Thymus (tissue), 11 donors: Measurements from ENCODE around the gene CERS2. TPM values are rescaled to one million over a fixed set of nuclear protein-coding genes. Genes with fewer than 3 reads are reported as not detected.
"Not testable (repeated sequence)": the region's sequence is repeated elsewhere in the genome, so short reads cannot be mapped to it uniquely, and the experiment has no call there.

ENCODE experiments used
- DNase-seq, 9 donors: peaks; one replicate each; pipeline ENCODE4 v3.0.0-alpha.2; 2013; ENCODE audit warnings: low spot score in 9 of 9, low read depth in 6 of 9, missing footprints in 1 of 9
- H3K27ac ChIP-seq, 2 donors: one replicate each; pipeline ENCODE4 v1.5.1; 2013; ENCODE audit warnings: control low read depth in 1 of 2, low read depth in 1 of 2, low read length in 1 of 2, mild to moderate bottlenecking in 1 of 2, moderate library complexity in 1 of 2
- H3K27me3 ChIP-seq, 2 donors: one replicate each; pipeline ENCODE4 v1.5.1; 2013; ENCODE audit warnings: low read length in 1 of 2; ENCODE audit not compliant: control insufficient read depth in 2 of 2, insufficient read depth in 1 of 2
- H3K36me3 ChIP-seq, 2 donors: one replicate each; pipeline ENCODE4 v1.5.1; 2013; ENCODE audit warnings: low read length in 1 of 2, mild to moderate bottlenecking in 1 of 2, moderate library complexity in 1 of 2; ENCODE audit not compliant: control insufficient read depth in 2 of 2, insufficient read depth in 2 of 2
- H3K4me1 ChIP-seq, 2 donors: one replicate each; pipeline ENCODE4 v1.5.1; 2013; ENCODE audit warnings: low read length in 2 of 2; ENCODE audit not compliant: control insufficient read depth in 2 of 2, insufficient read depth in 2 of 2
- H3K4me3 ChIP-seq, 2 donors: one replicate each; pipeline ENCODE4 v1.5.1; 2013; ENCODE audit warnings: low read length in 2 of 2, control low read depth in 1 of 2, mild to moderate bottlenecking in 1 of 2
- H3K9me3 ChIP-seq, 2 donors: one replicate each; pipeline ENCODE4 v1.5.1; 2013; ENCODE audit warnings: low read length in 1 of 2, mild to moderate bottlenecking in 1 of 2; ENCODE audit not compliant: control insufficient read depth in 2 of 2, insufficient read depth in 1 of 2
- WGBS: extraction: QIAGEN DNeasy Blood & Tissue Kit; methylation state at CpG from one replicate; pipeline ENCODE4 v1.1.7; 2013; 5-methylcytosine and 5-hydroxymethylcytosine counted together
- polyA plus RNA-seq: library from polyadenylated mRNA; stranded (reverse); fragments of 200-250 nt; gene quantifications from one replicate; pipeline ENCODE4 v1.2.3, GENCODE V29; 2013
- total RNA-seq: library from RNA; stranded (reverse); fragments of 120-200 nt; gene quantifications from one replicate; pipeline ENCODE4 v1.2.4, GENCODE V29; 2013
- donor health status: healthy.

Gene CERS2
- total and polyA plus RNA-seq, 2 donors, result 55.6 to 76.3 TPM

- H3K9me3 ChIP-seq, result no peaks in the 10 kb centered on the region
Measured at GRCh38 chr1:150954708-150955107, 19.9 kb downstream of the CERS2 start.

GRCh38 chr1:150944856-150945255 lies 29.8 kb downstream of the CERS2 start:
- 97% methylated on average over 5 of the region's 5 CpGs for WGBS

More at GRCh38 chr1:150954708-150955107, 19.9 kb downstream of the CERS2 start:
- H3K4me1 ChIP-seq, result no peaks in the 10 kb centered on the region
- no peak for DNase-seq
- H3K36me3 ChIP-seq, result peaks cover 49 to 78% of the 10 kb centered on the region in 2 donors
- no peak overlapping the region for H3K27ac ChIP-seq
- 97% methylated on average over 3 of the region's 3 CpGs for WGBS
- H3K27me3 ChIP-seq, result no peaks in the 10 kb centered on the region
- no peak overlapping the region for H3K4me3 ChIP-seq

GRCh38 chr1:150931773-150932172 lies 42.9 kb downstream of the CERS2 start:
- Histone ChIP-seq H3K4me1 (peaks cover 0 to 4% of the 10 kb centered on the region in 2 donors), H3K27ac (no peak overlapping the region), H3K4me3 (no peak overlapping the region), H3K9me3 (peaks cover 1 to 14% of the 10 kb centered on the region in 2 donors), H3K27me3 (no peaks in the 10 kb centered on the region), H3K36me3 (peaks cover 30 to 66% of the 10 kb centered on the region in 2 donors)
- DNase-seq, result peak in 3 of 9 donors; percentile 6 to 35 (median 10)
- 99% methylated on average over 1 of the region's 1 CpG for WGBS

More at GRCh38 chr1:150944856-150945255, 29.8 kb downstream of the CERS2 start:
- no peak for DNase-seq
- H3K27me3 ChIP-seq, result no peaks in the 10 kb centered on the region
- H3K36me3 ChIP-seq, result peaks cover 52 to 91% of the 10 kb centered on the region in 2 donors
- H3K9me3 ChIP-seq, result no peaks in the 10 kb centered on the region
- no peak overlapping the region for H3K4me3 ChIP-seq
- no peaks in the 10 kb centered on the region for H3K4me1 ChIP-seq
- H3K27ac ChIP-seq, result no peak overlapping the region

GRCh38 chr1:150928775-150929174 lies 45.9 kb downstream of the CERS2 start:
- WGBS, result 94% methylated on average over 6 of the region's 6 CpGs
- H3K27me3 ChIP-seq, H3K4me3 ChIP-seq, H3K27ac ChIP-seq, H3K4me1 ChIP-seq, DNase-seq: not testable (repeated sequence)
- Histone ChIP-seq H3K9me3 (peaks cover 1 to 14% of the 10 kb centered on the region in 2 donors), H3K36me3 (peaks cover 30 to 48% of the 10 kb centered on the region in 2 donors)

GRCh38 chr1:150928286-150928685 lies 46.3 kb downstream of the CERS2 start:
- H3K27me3 ChIP-seq, result no peaks in the 10 kb centered on the region
- H3K36me3 ChIP-seq, result peaks cover 28 to 45% of the 10 kb centered on the region in 2 donors
- no peak overlapping the region for H3K27ac ChIP-seq
- peaks cover 1 to 14% of the 10 kb centered on the region in 2 donors for H3K9me3 ChIP-seq
- no peak overlapping the region for H3K4me3 ChIP-seq
- DNase-seq, result no peak
- peaks cover 0 to 4% of the 10 kb centered on the region in 2 donors for H3K4me1 ChIP-seq
- WGBS, result 98% methylated on average over 3 of the region's 3 CpGs

GRCh38 chr1:150927624-150928023 lies 47.0 kb downstream of the CERS2 start:
- Histone ChIP-seq H3K4me3 (no peak overlapping the region), H3K9me3 (peaks cover 1 to 14% of the 10 kb centered on the region in 2 donors), H3K27ac (no peak overlapping the region), H3K4me1 (peaks cover 0 to 4% of the 10 kb centered on the region in 2 donors), H3K27me3 (no peaks in the 10 kb centered on the region), H3K36me3 (peaks cover 24 to 39% of the 10 kb centered on the region in 2 donors)
- 98% methylated on average over 4 of the region's 4 CpGs for WGBS
- DNase-seq, result no peak

- under 1% methylated on average over 39 of the region's 39 CpGs for WGBS
- peak within 1 kb of the TSS; percentile 61 to 84 for H3K4me3 ChIP-seq
- DNase-seq, result peak; percentile 78 to 96 (median 87)
Measured at GRCh38 chr1:150926097-150926741, 48.4 kb downstream of the CERS2 start, which contains the start of gene SETDB1. Gene SETDB1, plus strand, starts transcription at chr1:150926363. Its CDS starts 1,352 bp downstream, at chr1:150927715.

GRCh38 chr1:150925080-150925479 lies 49.6 kb downstream of the CERS2 start:
- Histone ChIP-seq H3K36me3 (peaks cover 11 to 19% of the 10 kb centered on the region in 2 donors), H3K4me1 (peaks cover 0 to 4% of the 10 kb centered on the region in 2 donors), H3K27ac (no peak overlapping the region), H3K4me3 (peak overlapping the region; percentile 8 to 61), H3K9me3 (no peaks in the 10 kb centered on the region), H3K27me3 (no peaks in the 10 kb centered on the region)
- WGBS, result 39% methylated on average over 23 of the region's 23 CpGs
- peak in 1 of 9 donors; percentile 9 for DNase-seq

More at GRCh38 chr1:150926097-150926741, 48.4 kb downstream of the CERS2 start, which contains the start of gene SETDB1:
- Histone ChIP-seq H3K9me3 (peaks cover 1 to 10% of the 10 kb centered on the region in 2 donors), H3K27me3 (no peaks in the 10 kb centered on the region), H3K4me1 (peaks cover 0 to 4% of the 10 kb centered on the region in 2 donors), H3K27ac (peak within 1 kb of the TSS; percentile 79 to 85), H3K36me3 (peaks cover 22 to 29% of the 10 kb centered on the region in 2 donors)

- Histone ChIP-seq H3K4me1 (peaks cover 0 to 4% of the 10 kb centered on the region in 2 donors), H3K4me3 (no peak overlapping the region), H3K9me3 (no peaks in the 10 kb centered on the region), H3K36me3 (peaks cover under 1% of the 10 kb centered on the region in 2 donors), H3K27me3 (no peaks in the 10 kb centered on the region), H3K27ac (no peak overlapping the region)
- DNase-seq, result peak in 8 of 9 donors; percentile 42 to 82 (median 53)
- 53% methylated on average over 2 of the region's 2 CpGs for WGBS
Measured at GRCh38 chr1:150922519-150922975, 52.1 kb downstream of the CERS2 start.
